Liver (tissue), 3 donors: Measurements from ENCODE around the gene GAS6.

Source experiments
- EGR1 ChIP-seq, 2 donors: IDR thresholded peaks; 2 replicates each; pipeline ENCODE4 v1.6.1; 2016 to 2018; ENCODE audit warnings: antibody characterized with exemption in 2 of 2, low read depth in 2 of 2
- FOXA1 ChIP-seq: IDR thresholded peaks from 2 replicates; pipeline ENCODE4 v1.6.1; 2016; ENCODE audit warnings: antibody characterized with exemption
- GABPA ChIP-seq, 2 donors: IDR thresholded peaks in 1 of 2; conservative IDR thresholded peaks in 1 of 2; 2 replicates each; pipeline ENCODE4 v1.6.1; 2016; ENCODE audit warnings: antibody characterized with exemption in 2 of 2, mild to moderate bottlenecking in 1 of 2, moderate library complexity in 1 of 2
- HNF4A ChIP-seq, 2 donors: conservative IDR thresholded peaks; 2 replicates each; pipeline ENCODE4 v1.6.1; 2016; ENCODE audit warnings: antibody characterized with exemption in 2 of 2, mild to moderate bottlenecking in 2 of 2
- JUND ChIP-seq, 2 donors: IDR thresholded peaks; 2 replicates each; pipeline ENCODE4 v1.6.1; 2016; ENCODE audit warnings: antibody characterized with exemption in 2 of 2
- MAX ChIP-seq: IDR thresholded peaks from 2 replicates; pipeline ENCODE4 v1.6.1; 2016; ENCODE audit warnings: antibody characterized with exemption
- NR2F2 ChIP-seq: IDR thresholded peaks from 2 replicates; pipeline ENCODE4 v1.6.1; 2016; ENCODE audit warnings: antibody characterized with exemption
- RAD21 ChIP-seq, 2 donors: IDR thresholded peaks; 2 replicates each; pipeline ENCODE4 v1.6.1; 2016; ENCODE audit warnings: antibody characterized with exemption in 2 of 2, mild to moderate bottlenecking in 2 of 2
- RXRA ChIP-seq, 2 donors: IDR thresholded peaks; 2 replicates each; pipeline ENCODE4 v1.6.1; 2017 to 2018; ENCODE audit warnings: antibody characterized with exemption in 2 of 2, mild to moderate bottlenecking in 1 of 2
- SP1 ChIP-seq: IDR thresholded peaks from 2 replicates; pipeline ENCODE4 v1.6.1; 2018; ENCODE audit warnings: antibody characterized with exemption, mild to moderate bottlenecking
- TAF1 ChIP-seq: conservative IDR thresholded peaks from 2 replicates; pipeline ENCODE4 v1.6.1; 2016; ENCODE audit warnings: antibody characterized with exemption, mild to moderate bottlenecking
- YY1 ChIP-seq: IDR thresholded peaks from 2 replicates; pipeline ENCODE4 v1.6.1; 2016; ENCODE audit warnings: antibody characterized with exemption, mild to moderate bottlenecking
- TF ChIP-seq, protein P1 (sequence below): fragments of 150-350 bp; IDR thresholded peaks from 2 replicates; pipeline ENCODE4 v1.5.1; 2017; ENCODE audit warnings: improper control_type of control experiment, low read depth, low read length; ENCODE audit not compliant: missing input control
- TF ChIP-seq, protein P2 (sequence below): IDR thresholded peaks from 2 replicates; pipeline ENCODE4 v1.6.1; 2016; ENCODE audit warnings: antibody characterized with exemption, mild to moderate bottlenecking
- donor health status: healthy.
- donor health status: healthy.

GRCh38 chr13:113770937-113771336, 92.9 kb downstream of the GAS6 start:
- TF ChIP-seq, protein P1, sequence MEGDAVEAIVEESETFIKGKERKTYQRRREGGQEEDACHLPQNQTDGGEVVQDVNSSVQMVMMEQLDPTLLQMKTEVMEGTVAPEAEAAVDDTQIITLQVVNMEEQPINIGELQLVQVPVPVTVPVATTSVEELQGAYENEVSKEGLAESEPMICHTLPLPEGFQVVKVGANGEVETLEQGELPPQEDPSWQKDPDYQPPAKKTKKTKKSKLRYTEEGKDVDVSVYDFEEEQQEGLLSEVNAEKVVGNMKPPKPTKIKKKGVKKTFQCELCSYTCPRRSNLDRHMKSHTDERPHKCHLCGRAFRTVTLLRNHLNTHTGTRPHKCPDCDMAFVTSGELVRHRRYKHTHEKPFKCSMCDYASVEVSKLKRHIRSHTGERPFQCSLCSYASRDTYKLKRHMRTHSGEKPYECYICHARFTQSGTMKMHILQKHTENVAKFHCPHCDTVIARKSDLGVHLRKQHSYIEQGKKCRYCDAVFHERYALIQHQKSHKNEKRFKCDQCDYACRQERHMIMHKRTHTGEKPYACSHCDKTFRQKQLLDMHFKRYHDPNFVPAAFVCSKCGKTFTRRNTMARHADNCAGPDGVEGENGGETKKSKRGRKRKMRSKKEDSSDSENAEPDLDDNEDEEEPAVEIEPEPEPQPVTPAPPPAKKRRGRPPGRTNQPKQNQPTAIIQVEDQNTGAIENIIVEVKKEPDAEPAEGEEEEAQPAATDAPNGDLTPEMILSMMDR, result no peak
- no peak for TF ChIP-seq EGR1 (IDR thresholded peaks at IDR 0.05; ENCODE audit: low read depth in 2 of 2)
- no peak for TF ChIP-seq RAD21 (IDR thresholded peaks at IDR 0.05)
- TF ChIP-seq, protein P2, sequence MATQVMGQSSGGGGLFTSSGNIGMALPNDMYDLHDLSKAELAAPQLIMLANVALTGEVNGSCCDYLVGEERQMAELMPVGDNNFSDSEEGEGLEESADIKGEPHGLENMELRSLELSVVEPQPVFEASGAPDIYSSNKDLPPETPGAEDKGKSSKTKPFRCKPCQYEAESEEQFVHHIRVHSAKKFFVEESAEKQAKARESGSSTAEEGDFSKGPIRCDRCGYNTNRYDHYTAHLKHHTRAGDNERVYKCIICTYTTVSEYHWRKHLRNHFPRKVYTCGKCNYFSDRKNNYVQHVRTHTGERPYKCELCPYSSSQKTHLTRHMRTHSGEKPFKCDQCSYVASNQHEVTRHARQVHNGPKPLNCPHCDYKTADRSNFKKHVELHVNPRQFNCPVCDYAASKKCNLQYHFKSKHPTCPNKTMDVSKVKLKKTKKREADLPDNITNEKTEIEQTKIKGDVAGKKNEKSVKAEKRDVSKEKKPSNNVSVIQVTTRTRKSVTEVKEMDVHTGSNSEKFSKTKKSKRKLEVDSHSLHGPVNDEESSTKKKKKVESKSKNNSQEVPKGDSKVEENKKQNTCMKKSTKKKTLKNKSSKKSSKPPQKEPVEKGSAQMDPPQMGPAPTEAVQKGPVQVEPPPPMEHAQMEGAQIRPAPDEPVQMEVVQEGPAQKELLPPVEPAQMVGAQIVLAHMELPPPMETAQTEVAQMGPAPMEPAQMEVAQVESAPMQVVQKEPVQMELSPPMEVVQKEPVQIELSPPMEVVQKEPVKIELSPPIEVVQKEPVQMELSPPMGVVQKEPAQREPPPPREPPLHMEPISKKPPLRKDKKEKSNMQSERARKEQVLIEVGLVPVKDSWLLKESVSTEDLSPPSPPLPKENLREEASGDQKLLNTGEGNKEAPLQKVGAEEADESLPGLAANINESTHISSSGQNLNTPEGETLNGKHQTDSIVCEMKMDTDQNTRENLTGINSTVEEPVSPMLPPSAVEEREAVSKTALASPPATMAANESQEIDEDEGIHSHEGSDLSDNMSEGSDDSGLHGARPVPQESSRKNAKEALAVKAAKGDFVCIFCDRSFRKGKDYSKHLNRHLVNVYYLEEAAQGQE, result no peak
- no peak for TF ChIP-seq MAX
- no peak for TF ChIP-seq TAF1
- no peak for TF ChIP-seq JUND (IDR thresholded peaks at IDR 0.05)
- TF ChIP-seq NR2F2, result no peak
- no peak for TF ChIP-seq GABPA (IDR thresholded peaks at IDR 0.05 in 1 of 2, conservative IDR thresholded peaks at IDR 0.05 in 1 of 2)
- TF ChIP-seq FOXA1, result no peak
- no peak for TF ChIP-seq SP1
- no peak for TF ChIP-seq HNF4A (conservative IDR thresholded peaks at IDR 0.05)
- no peak for TF ChIP-seq YY1
- TF ChIP-seq RXRA (IDR thresholded peaks at IDR 0.05), result no peak
